Ishikawa (cell line): Measurements from ENCODE around the gene EIF2AK3.

Source experiments
- CEBPB ChIP-seq: IDR thresholded peaks from 2 replicates; pipeline ENCODE4 v1.6.1; 2012
- CREB1 ChIP-seq: IDR thresholded peaks from 2 replicates; pipeline ENCODE4 v1.6.1; 2012; ENCODE audit warnings: low read depth
- EGR1 ChIP-seq: IDR thresholded peaks from 2 replicates; pipeline ENCODE4 v1.6.1; 2012
- EP300 ChIP-seq: IDR thresholded peaks from 2 replicates; pipeline ENCODE4 v1.6.1; 2012; ENCODE audit warnings: borderline replicate concordance
- FOXM1 ChIP-seq: IDR thresholded peaks from 2 replicates; pipeline ENCODE4 v1.6.1; 2012; ENCODE audit warnings: low read depth, borderline replicate concordance
- NFIC ChIP-seq: IDR thresholded peaks from 2 replicates; pipeline ENCODE4 v1.6.1; 2012
- RAD21 ChIP-seq: IDR thresholded peaks from 2 replicates; pipeline ENCODE4 v1.6.1; 2012; ENCODE audit warnings: low read depth
- TAF1 ChIP-seq: IDR thresholded peaks from 2 replicates; pipeline ENCODE4 v1.6.1; 2012; ENCODE audit warnings: low read depth, mild to moderate bottlenecking
- TCF12 ChIP-seq: IDR thresholded peaks from 2 replicates; pipeline ENCODE4 v1.6.1; 2012; ENCODE audit warnings: low read depth
- TEAD4 ChIP-seq: IDR thresholded peaks from 2 replicates; pipeline ENCODE4 v1.6.1; 2012
- YY1 ChIP-seq: IDR thresholded peaks from 2 replicates; pipeline ENCODE4 v1.6.1; 2012; ENCODE audit warnings: low read depth
- ZBTB7A ChIP-seq: IDR thresholded peaks from 2 replicates; pipeline ENCODE4 v1.6.1; 2012; ENCODE audit warnings: low read depth
- TF ChIP-seq, protein P1 (sequence below): IDR thresholded peaks from 2 replicates; pipeline ENCODE4 v1.6.1; 2012
- TF ChIP-seq, protein P2 (sequence below): IDR thresholded peaks from 2 replicates; pipeline ENCODE4 v1.6.1; 2012; ENCODE audit warnings: low read depth, mild to moderate bottlenecking
- TF ChIP-seq, protein P3 (sequence below): IDR thresholded peaks from 2 replicates; pipeline ENCODE4 v1.6.1; 2012

EIF2AK3 gene

DNA sequence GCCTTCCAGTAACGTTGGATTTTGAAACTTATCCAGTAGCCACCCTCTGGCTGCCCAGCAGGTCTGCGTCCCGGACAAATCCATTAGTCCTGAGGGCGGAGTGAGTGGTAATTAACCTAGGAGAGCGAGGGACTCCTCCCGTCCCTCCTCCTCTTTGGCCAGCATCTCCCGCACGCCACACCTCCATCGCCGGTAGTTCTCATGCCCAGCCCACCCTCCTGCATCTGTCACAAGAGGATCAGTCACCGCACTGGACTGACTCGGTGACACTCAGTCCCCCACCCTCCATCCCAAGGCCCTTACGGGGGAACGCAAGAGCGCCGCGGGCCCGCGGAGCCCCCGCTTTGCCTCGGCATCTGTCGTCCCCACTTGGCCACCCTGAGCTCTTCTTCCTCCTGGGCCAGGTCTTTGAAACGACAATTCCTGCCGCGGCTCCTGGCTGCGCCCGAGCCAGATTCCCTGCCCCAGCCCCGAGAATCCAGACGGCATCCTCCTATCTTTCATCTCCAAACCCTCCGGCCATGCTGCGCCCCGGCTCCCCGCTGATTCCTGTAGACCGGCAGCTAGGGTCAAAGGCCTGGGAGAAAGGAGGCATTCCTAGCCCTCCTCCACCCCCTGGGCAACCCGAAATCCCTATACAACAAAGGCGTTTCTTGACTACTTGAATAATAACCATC lies 77.5 kb downstream of the EIF2AK3 start:
- TF ChIP-seq EP300: no peak
- no peak for TF ChIP-seq ZBTB7A
- no peak for TF ChIP-seq TAF1
- no peak for TF ChIP-seq FOXM1
- no peak for TF ChIP-seq CEBPB
- no peak for TF ChIP-seq NFIC
- TF ChIP-seq TCF12: no peak
- TF ChIP-seq, protein P1, sequence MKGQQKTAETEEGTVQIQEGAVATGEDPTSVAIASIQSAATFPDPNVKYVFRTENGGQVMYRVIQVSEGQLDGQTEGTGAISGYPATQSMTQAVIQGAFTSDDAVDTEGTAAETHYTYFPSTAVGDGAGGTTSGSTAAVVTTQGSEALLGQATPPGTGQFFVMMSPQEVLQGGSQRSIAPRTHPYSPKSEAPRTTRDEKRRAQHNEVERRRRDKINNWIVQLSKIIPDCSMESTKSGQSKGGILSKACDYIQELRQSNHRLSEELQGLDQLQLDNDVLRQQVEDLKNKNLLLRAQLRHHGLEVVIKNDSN: no peak
- no peak for TF ChIP-seq EGR1
- no peak for TF ChIP-seq YY1
- TF ChIP-seq TEAD4: no peak
- TF ChIP-seq, protein P2, sequence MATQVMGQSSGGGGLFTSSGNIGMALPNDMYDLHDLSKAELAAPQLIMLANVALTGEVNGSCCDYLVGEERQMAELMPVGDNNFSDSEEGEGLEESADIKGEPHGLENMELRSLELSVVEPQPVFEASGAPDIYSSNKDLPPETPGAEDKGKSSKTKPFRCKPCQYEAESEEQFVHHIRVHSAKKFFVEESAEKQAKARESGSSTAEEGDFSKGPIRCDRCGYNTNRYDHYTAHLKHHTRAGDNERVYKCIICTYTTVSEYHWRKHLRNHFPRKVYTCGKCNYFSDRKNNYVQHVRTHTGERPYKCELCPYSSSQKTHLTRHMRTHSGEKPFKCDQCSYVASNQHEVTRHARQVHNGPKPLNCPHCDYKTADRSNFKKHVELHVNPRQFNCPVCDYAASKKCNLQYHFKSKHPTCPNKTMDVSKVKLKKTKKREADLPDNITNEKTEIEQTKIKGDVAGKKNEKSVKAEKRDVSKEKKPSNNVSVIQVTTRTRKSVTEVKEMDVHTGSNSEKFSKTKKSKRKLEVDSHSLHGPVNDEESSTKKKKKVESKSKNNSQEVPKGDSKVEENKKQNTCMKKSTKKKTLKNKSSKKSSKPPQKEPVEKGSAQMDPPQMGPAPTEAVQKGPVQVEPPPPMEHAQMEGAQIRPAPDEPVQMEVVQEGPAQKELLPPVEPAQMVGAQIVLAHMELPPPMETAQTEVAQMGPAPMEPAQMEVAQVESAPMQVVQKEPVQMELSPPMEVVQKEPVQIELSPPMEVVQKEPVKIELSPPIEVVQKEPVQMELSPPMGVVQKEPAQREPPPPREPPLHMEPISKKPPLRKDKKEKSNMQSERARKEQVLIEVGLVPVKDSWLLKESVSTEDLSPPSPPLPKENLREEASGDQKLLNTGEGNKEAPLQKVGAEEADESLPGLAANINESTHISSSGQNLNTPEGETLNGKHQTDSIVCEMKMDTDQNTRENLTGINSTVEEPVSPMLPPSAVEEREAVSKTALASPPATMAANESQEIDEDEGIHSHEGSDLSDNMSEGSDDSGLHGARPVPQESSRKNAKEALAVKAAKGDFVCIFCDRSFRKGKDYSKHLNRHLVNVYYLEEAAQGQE: no peak
- TF ChIP-seq CREB1: no peak
- TF ChIP-seq RAD21: no peak

DNA sequence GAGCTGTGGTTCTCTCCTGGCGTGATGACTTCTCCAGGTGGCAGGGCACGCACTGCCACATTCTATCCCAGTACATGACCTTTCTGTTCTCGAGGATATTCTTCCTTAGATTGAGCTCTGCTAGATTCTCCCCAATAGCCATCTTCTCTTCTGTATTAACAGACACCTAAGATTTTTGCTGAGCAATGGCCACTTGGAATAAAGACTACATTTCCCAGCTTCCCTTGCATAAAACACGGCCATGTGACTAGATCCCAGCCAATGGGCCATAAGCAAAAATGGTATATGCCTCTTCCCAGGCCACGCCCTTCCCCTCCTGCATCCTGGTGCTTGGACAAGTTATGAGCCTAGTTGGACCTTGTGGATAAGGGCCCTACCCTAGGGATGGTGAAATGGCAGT lies 82.1 kb downstream of the EIF2AK3 start:
- no peak for TF ChIP-seq CREB1
- no peak for TF ChIP-seq CEBPB
- no peak for TF ChIP-seq RAD21
- TF ChIP-seq EP300: no peak
- TF ChIP-seq, protein P1: peak; percentile 98
- no peak for TF ChIP-seq NFIC
- peak; percentile 84 for TF ChIP-seq YY1
- TF ChIP-seq FOXM1: no peak

DNA sequence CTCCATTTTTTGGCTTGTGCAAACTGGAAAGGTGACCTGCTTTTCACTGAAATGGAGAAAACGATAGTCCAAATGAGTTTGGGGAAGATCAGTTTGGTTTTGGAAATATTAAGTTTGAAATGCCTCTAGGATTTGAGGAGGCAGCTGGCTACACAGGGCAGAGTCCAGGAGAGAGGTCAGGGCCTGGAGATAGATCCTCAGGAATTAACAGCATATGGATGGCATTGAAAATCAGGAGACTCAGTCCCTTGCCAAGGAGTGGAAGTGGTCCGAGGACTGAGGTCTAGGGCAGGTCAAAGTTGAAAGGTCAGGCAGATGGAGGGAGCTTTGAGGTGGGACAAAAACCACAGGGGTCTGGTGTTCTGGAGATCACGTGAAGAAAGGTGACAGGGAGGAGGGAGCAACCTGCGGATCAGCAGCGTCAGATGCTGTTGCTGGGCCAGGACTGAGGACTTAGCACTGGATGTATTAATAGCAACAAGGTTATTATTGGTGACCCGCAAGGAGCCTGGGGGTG lies 83.7 kb downstream of the EIF2AK3 start:
- TF ChIP-seq NFIC (no peak), TCF12 (no peak), TAF1 (no peak), EP300 (no peak), YY1 (no peak), TEAD4 (no peak), CREB1 (no peak), CEBPB (no peak)
- TF ChIP-seq, protein P1: no peak
- TF ChIP-seq, protein P3, sequence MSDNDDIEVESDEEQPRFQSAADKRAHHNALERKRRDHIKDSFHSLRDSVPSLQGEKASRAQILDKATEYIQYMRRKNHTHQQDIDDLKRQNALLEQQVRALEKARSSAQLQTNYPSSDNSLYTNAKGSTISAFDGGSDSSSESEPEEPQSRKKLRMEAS: no peak
- TF ChIP-seq, protein P2: no peak

DNA sequence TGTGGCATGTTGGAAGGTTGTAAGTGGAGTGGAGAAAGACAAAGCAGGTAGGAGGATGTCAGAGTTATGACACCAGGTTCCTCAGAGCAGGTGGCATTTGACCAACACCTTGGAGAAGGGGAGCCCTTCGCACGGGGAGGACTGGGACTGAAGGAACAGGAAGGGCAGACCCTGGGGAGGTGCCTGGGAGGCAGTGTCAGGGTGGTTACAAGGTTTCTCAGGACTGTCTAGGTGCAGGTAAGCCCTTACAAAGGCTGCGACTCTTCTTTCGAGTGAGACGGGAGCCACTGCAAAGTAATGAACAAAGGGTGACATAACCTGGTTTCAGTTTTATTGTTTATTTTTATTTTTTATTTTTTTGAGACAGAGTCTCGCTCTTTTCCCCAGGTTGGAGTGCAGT lies 84.6 kb downstream of the EIF2AK3 start:
- no peak for TF ChIP-seq CEBPB
- no peak for TF ChIP-seq TEAD4
- TF ChIP-seq CREB1: no peak
- TF ChIP-seq, protein P3: no peak
- TF ChIP-seq EGR1: no peak
- no peak for TF ChIP-seq ZBTB7A
- no peak for TF ChIP-seq RAD21
- no peak for TF ChIP-seq EP300
- no peak for TF ChIP-seq YY1
- no peak for TF ChIP-seq NFIC
- TF ChIP-seq FOXM1: no peak
- no peak for TF ChIP-seq TAF1
- TF ChIP-seq, protein P1: no peak
- TF ChIP-seq TCF12: no peak
